GM12878 (cell line): ENCODE results near the gene MFAP2. TPM values are rescaled to one million over a fixed set of nuclear protein-coding genes. Genes with fewer than 3 reads are reported as not detected.

Source experiments
- ATAC-seq: fragments of 200-7000 bp; cut with Tn5 transposase; 3 replicates; pipeline ENCODE4 v1.9.1; 2020; ENCODE audit warnings: mild to moderate bottlenecking, moderate library complexity
- BruUV-seq: library from RNA; stranded (reverse); fragments of 400-500 nt; replicated peaks from 2 replicates; lab custom pipeline; 2021; lab: Mats Ljungman, UMichigan
- CTCF ChIA-PET: fragments of 300-600 bp; sonication (Branson Sonifier 250); formaldehyde crosslinking; extraction: SDS; loops from one replicate; lab custom pipeline; 2021; ENCODE audit warnings: inconsistent platforms; lab: Yijun Ruan, JAX
- POLR2A ChIA-PET: fragments of 350-600 bp; formaldehyde crosslinking; extraction: SDS; loops from one replicate; lab custom pipeline; 2021; ENCODE audit warnings: inconsistent platforms; lab: Charles Lee
- RAD21 ChIA-PET: fragments of 300-600 bp; sonication (Branson Sonifier 250); formaldehyde crosslinking; loops from one replicate; lab custom pipeline; 2023; ENCODE audit warnings: antibody characterized with exemption; ENCODE audit not compliant: unreplicated experiment; lab: Charles Lee
- SMC1A ChIA-PET: fragments of 300-600 bp; sonication (Branson Sonifier 250); formaldehyde crosslinking; loops from one replicate; lab custom pipeline; 2023; ENCODE audit not compliant: unreplicated experiment, uncharacterized antibody; lab: Charles Lee
- DNase-seq: peaks from one replicate; pipeline ENCODE4 v3.0.0-alpha.2; 2011; ENCODE audit warnings: low read depth, low spot score
- FAIRE-seq: peaks from 3 replicates; lab custom pipeline; 2011; peaks lifted over from hg19 to GRCh38; lab: Jason Lieb, UNC
- H2AFZ ChIP-seq: 2 replicates; pipeline ENCODE4 v1.6.0; 2011; ENCODE audit warnings: low read depth, low read length, control low read depth; ENCODE audit not compliant: control insufficient read depth
- H3K27ac ChIP-seq: 2 replicates; pipeline ENCODE4 v1.5.1; 2011; ENCODE audit warnings: control low read depth; ENCODE audit not compliant: control insufficient read depth, insufficient read depth
- H3K27me3 ChIP-seq, 2 experiments: replicated peaks in 1 of 2; 2 replicates each; pipeline versions ENCODE4 v1.6.0 to v1.6.1; 2011; ENCODE audit warnings: low read length in 1 of 2; ENCODE audit not compliant: control insufficient read depth in 2 of 2, insufficient read depth in 2 of 2
- H3K36me3 ChIP-seq, 2 experiments: 2 replicates each; pipeline ENCODE4 v1.5.1; 2011; ENCODE audit warnings: low read length in 1 of 2; ENCODE audit not compliant: control insufficient read depth in 2 of 2, insufficient read depth in 2 of 2
- H3K4me1 ChIP-seq: 2 replicates; pipeline ENCODE4 v1.6.1; 2011; ENCODE audit warnings: mild to moderate bottlenecking, low read length, moderate library complexity, mixed read lengths; ENCODE audit not compliant: control insufficient read depth, insufficient read depth
- H3K4me2 ChIP-seq: 2 replicates; pipeline ENCODE4 v1.6.0; 2011; ENCODE audit warnings: control low read depth; ENCODE audit not compliant: control insufficient read depth, insufficient read depth
- H3K4me3 ChIP-seq: fragments of 200-600 bp; sonication (generic); 2 replicates; pipeline ENCODE4 v1.5.1; 2016
- H3K79me2 ChIP-seq: 2 replicates; pipeline ENCODE4 v1.6.0; 2011; ENCODE audit warnings: low read length; ENCODE audit not compliant: control insufficient read depth, insufficient read depth
- H3K9ac ChIP-seq: 2 replicates; pipeline ENCODE4 v1.8.0; 2011; ENCODE audit warnings: low read length, control low read depth, mixed read lengths; ENCODE audit not compliant: control insufficient read depth, insufficient read depth
- H3K9me3 ChIP-seq: replicated peaks from 3 replicates; pipeline ENCODE4 v1.5.1; 2011; ENCODE audit warnings: mild to moderate bottlenecking, low read length; ENCODE audit not compliant: control insufficient read depth, insufficient read depth
- H4K20me1 ChIP-seq: 2 replicates; pipeline ENCODE4 v1.6.0; 2011; ENCODE audit not compliant: control insufficient read depth, insufficient read depth
- BCLAF1 ChIP-seq: fragments of 450-650 bp; IDR thresholded peaks from 2 replicates; pipeline ENCODE4 v1.6.1; 2017; ENCODE audit warnings: antibody characterized with exemption, mild to moderate bottlenecking, moderate library complexity
- BMI1 ChIP-seq: fragments of 450-650 bp; IDR thresholded peaks from 2 replicates; pipeline ENCODE4 v1.6.1; 2016; ENCODE audit warnings: mild to moderate bottlenecking, moderate library complexity, borderline replicate concordance
- GATAD2B ChIP-seq: fragments of 450-650 bp; conservative IDR thresholded peaks from 2 replicates; pipeline ENCODE4 v1.6.1; 2017; ENCODE audit warnings: low read depth, mild to moderate bottlenecking, moderate library complexity
- HCFC1 ChIP-seq: fragments of 150-350 bp; IDR thresholded peaks from 2 replicates; pipeline ENCODE4 v1.6.1; 2014; ENCODE audit warnings: low read length
- HSF1 ChIP-seq: fragments of 150-350 bp; IDR thresholded peaks from 2 replicates; pipeline ENCODE4 v1.6.1; 2014; ENCODE audit warnings: mild to moderate bottlenecking, low read depth, low read length
- ZNF384 ChIP-seq: IDR thresholded peaks from 2 replicates; pipeline ENCODE4 v1.6.1; 2012; ENCODE audit warnings: low read depth, mild to moderate bottlenecking, low read length, improper control_type of control experiment, borderline replicate concordance
- WGBS: methylation state at CpG from one replicate; pipeline ENCODE4 v1.1.6; 2016; ENCODE audit warnings: low lambda C conversion rate; ENCODE audit not compliant: insufficient replicate concordance, insufficient coverage; ENCODE audit errors: missing lambda C conversion rate; 5-methylcytosine and 5-hydroxymethylcytosine counted together
- in situ Hi-C: fragments of 300-500 bp; cut with MboI; formaldehyde crosslinking; loops from 9 replicates; pipeline ENCODE4 v1.14.3; 2018; ENCODE audit warnings: mixed read lengths
- intact Hi-C: fragments of 100-400 bp; cut with micrococcal nuclease; formaldehyde crosslinking; loops from one replicate; pipeline ENCODE4 v1.14.2; 2022; ENCODE audit not compliant: unreplicated experiment
- polyA plus RNA-seq, 11 experiments: library from polyadenylated mRNA; depleted of rRNA in 4 of 11; unstranded in 6 of 11; stranded (reverse) in 5 of 11; fragments of >200 nt; fragmentation: Nextera tagmentation in 4 of 11; fragmentation: Illumina TruSeq in 1 of 11; extraction: Ambion mirVana in 4 of 11; extraction: Trizol in 1 of 11; gene quantifications; 1 replicate in 1 of 11; 2 replicates in 10 of 11; pipeline versions ENCODE4 v1.2.1 to v1.2.3, GENCODE V29; 2011 to 2016; ENCODE audit warnings: inconsistent platforms in 2 of 11, missing spikeins in 2 of 11, low read depth in 1 of 11
- total RNA-seq, 4 experiments: library from RNA; depleted of rRNA in 3 of 4; stranded (reverse); fragments of >200 nt in 3 of 4; fragmentation: Illumina TruSeq in 1 of 4; extraction: Trizol in 1 of 4; gene quantifications; 2 replicates each; pipeline versions ENCODE4 v1.2.1 to v1.2.3, GENCODE V29; 2013 to 2021
- TF ChIP-seq, protein P1 (sequence below): IDR thresholded peaks from 2 replicates; pipeline ENCODE4 v1.6.1; 2011; ENCODE audit warnings: low read depth, mild to moderate bottlenecking, low read length, moderate library complexity, borderline replicate concordance; ENCODE audit errors: extremely low read depth
- TF ChIP-seq, protein P2 (sequence below): fragments of 450-650 bp; IDR thresholded peaks from 2 replicates; pipeline ENCODE4 v1.6.1; 2017; ENCODE audit warnings: mild to moderate bottlenecking

The MFAP2 gene
- total and polyA plus RNA-seq, 10 of the 15 experiments (the other 5 are each of a cell fraction or from before 2014, with no cell fraction given), result 0.16 TPM; not detected in 9

DNA sequence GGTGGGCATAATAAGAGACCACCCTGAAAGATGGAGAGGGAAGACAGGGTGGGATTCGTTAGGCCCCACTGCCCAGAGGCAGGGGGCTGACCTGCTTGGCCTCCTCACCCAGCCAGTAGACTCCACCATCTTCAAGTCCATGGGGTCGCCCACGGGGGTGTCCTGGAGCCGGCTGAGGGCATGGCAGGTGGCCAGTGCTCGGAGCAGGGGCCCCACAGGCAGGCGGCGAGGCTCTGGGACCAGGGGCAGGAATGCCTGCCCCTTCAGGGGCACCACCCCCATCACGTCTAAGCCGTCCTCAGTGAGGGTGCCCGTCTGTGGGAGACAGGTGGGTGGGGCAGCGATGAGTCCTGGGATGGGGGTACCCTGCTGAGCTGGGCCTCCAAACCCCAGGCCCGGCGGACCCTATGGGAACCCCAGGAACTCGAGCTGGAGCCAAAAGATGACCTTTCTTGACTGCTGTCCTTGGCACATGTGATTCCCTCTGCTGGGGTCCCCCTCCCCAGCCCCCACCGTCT, 13.2 kb upstream of the MFAP2 start:
- Histone ChIP-seq H3K27me3 (no peaks in the 10 kb centered on the region), H3K36me3 (no peaks in the 10 kb centered on the region; a peak in 1 of 4 replicates), H3K79me2 (no peaks in the 10 kb centered on the region), H3K9me3 (no peaks in the 10 kb centered on the region), H3K27ac (no peak overlapping the region), H4K20me1 (no peaks in the 10 kb centered on the region), H3K9ac (no peak overlapping the region), H2AFZ (no peak overlapping the region), H3K4me2 (no peak overlapping the region), H3K4me3 (no peak overlapping the region), H3K4me1 (no peaks in the 10 kb centered on the region)
- 85% methylated on average over 15 of the region's 15 CpGs for WGBS
- ChIA-PET SMC1A (no interaction called here), POLR2A (no interaction called here), RAD21 (no interaction called here), CTCF (no interaction called here)
- ATAC-seq, result no peak
- FAIRE-seq, result no peak
- DNase-seq, result no peak
- intact Hi-C loops, result no loop called here
- BruUV-seq, result no TSS peak
- in situ Hi-C loops, result no loop called here
- TF ChIP-seq, protein P1, sequence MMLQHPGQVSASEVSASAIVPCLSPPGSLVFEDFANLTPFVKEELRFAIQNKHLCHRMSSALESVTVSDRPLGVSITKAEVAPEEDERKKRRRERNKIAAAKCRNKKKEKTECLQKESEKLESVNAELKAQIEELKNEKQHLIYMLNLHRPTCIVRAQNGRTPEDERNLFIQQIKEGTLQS, result no peak
- TF ChIP-seq ZNF384 (no peak), BCLAF1 (no peak), BMI1 (no peak), GATAD2B (no peak), HSF1 (no peak), HCFC1 (no peak)
- TF ChIP-seq, protein P2, sequence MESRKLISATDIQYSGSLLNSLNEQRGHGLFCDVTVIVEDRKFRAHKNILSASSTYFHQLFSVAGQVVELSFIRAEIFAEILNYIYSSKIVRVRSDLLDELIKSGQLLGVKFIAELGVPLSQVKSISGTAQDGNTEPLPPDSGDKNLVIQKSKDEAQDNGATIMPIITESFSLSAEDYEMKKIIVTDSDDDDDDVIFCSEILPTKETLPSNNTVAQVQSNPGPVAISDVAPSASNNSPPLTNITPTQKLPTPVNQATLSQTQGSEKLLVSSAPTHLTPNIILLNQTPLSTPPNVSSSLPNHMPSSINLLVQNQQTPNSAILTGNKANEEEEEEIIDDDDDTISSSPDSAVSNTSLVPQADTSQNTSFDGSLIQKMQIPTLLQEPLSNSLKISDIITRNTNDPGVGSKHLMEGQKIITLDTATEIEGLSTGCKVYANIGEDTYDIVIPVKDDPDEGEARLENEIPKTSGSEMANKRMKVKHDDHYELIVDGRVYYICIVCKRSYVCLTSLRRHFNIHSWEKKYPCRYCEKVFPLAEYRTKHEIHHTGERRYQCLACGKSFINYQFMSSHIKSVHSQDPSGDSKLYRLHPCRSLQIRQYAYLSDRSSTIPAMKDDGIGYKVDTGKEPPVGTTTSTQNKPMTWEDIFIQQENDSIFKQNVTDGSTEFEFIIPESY, result no peak
- TF ChIP-seq, all 136 proteins: peak for 0
